Measurements from ENCODE around the gene PRRX1. TPM values are rescaled to one million over a fixed set of nuclear protein-coding genes. Genes with fewer than 3 reads are reported as not detected.
A peak's percentile ranks its signal among the peaks of the same experiment; 100 is the strongest.

PRRX1 gene
- 12.5 TPM for total RNA-seq

- DNase-seq (ENCODE audit: low spot score): no peak
Observed at GRCh38 chr1:170664093-170664827, at the start of gene PRRX1. Gene PRRX1 (plus strand): TSS chr1:170664131. CDS start chr1:170664219, 88 bp downstream.

GRCh38 chr1:170617591-170618330, 46.2 kb upstream of the PRRX1 start:
- no peak for DNase-seq (ENCODE audit: low spot score)

DNA sequence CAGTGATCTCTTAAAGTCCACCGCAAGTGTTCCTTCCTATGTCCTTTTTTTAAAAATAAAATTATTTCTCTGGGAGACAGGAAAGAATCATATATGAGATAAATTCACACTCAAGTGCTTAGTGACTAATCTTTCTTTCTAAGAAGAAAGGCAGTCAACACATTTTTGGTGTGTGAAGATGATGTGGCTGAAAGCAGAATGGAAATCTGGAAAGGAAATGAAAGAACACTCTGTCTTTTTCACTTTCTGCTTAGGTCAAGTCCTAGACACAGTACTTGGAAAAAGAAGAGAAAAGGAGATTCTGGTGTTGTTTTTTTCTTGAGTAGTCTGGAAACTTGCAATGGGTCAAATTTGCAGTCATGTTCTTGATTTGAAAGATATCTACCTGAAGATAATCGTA, 45.5 kb upstream of the PRRX1 start:
- DNase-seq (ENCODE audit: low spot score): no peak

GRCh38 chr1:170619241-170620028, 44.5 kb upstream of the PRRX1 start:
- DNase-seq (ENCODE audit: low spot score): peak; percentile 56

DNA sequence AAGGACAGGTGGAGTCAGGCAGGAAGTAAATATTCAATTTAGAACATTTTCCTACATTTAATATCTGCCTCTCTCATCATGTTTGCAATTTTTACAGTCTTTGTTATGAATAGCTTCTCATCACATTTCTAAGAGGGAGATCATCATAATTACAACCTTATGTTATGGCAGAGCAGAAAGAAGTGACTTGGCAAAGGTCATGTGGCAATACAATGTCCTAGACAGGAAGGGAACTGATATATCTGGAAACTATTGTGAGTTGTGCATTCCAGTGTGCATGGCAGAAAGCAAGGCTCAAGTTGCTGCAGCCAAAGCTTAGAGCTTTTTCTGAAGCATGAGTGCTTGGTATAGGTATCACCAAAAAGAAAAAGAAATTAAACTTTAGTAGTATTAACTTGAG, 43.8 kb upstream of the PRRX1 start:
- DNase-seq (ENCODE audit: low spot score): no peak

GRCh38 chr1:170623171-170623570, 40.8 kb upstream of the PRRX1 start:
- no peak for DNase-seq (ENCODE audit: low spot score)

- DNase-seq (ENCODE audit: low spot score): no peak
Observed at GRCh38 chr1:170624146-170624545, 39.8 kb upstream of the PRRX1 start.

GRCh38 chr1:170630977-170631376, 33.0 kb upstream of the PRRX1 start:
- no peak for DNase-seq (ENCODE audit: low spot score)

GRCh38 chr1:170634293-170634692, 29.6 kb upstream of the PRRX1 start:
- DNase-seq (ENCODE audit: low spot score): no peak

DNA sequence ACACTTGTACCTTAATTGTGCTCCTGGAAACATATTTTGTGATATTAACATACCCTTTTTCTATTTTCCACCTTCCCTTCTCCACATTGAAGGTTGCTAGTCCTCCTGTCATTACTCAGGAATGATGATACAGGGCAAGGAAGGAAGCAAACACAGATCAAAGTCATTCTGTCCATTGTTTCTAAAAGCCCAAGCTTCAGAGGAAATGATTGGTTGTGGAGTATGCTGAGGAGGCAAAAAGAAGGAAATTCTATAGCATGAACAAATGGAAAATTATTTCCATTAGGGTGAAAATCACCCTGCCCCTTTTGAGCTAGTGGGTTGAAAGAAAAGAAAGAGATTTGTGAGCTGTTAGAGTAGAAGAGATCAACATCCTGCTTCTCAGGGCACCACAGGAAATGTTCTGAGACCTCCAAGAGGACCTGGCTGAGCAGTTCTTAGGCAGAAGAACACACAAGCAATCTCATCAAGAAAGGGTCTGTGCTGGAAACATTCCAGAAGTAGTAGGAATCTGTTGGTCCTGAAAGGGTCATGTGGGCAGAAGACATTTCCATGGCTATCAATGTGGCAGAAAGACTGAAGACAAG, 29.0 kb upstream of the PRRX1 start:
- no peak for DNase-seq (ENCODE audit: low spot score)

DNA sequence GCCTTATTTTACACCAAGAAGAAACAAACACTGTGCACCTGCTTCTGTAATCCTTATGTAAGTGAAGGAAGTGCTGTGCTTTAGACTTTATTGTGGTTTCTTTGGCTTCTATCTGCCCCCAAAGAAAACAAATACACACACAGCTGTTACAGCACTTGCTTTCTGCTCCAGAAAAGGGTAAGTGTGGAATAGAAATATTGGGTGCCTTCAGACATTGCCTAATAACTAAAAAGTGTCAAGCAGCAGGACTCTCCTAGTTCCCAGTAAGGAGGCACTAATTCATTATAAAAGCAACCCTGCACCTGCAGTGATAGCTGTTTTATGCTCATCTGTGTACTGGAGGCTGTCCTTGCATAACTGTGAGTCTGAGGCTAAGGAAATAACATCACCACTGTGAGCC, 23.4 kb upstream of the PRRX1 start:
- DNase-seq (ENCODE audit: low spot score): no peak

DNA sequence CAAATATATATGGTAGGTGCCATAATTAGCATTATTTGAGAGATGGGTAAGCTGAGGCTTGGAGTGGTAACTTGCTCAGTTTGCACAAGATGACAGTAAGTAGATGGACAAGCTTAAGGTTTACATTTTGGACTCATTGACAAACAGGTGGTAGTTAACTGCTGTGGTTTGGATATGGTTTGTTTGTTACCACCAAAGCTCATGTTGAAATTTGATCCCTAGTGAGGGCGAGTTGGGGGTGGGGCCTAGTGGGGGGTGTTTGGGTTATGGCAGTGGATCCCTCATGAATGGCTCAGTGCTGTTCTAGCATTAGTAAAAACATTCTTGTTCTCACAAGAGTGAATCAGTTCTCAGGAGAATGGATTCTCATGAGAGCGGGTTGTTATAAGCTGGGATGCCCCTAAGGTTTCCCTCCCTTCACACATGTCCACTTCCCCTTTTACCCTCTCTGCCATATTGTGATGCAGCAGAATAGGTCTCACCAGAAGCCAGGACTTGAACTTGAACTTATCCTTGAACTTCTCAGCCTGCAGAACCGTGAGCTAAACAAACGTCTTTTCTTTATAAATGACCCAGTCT, 6.6 kb upstream of the PRRX1 start:
- DNase-seq (ENCODE audit: low spot score): no peak

- no peak for DNase-seq (ENCODE audit: low spot score)
Observed at GRCh38 chr1:170659399-170660035, 4.4 kb upstream of the PRRX1 start.

- no peak for DNase-seq (ENCODE audit: low spot score)
Observed at GRCh38 chr1:170660281-170660713, 3.6 kb upstream of the PRRX1 start.

DNA sequence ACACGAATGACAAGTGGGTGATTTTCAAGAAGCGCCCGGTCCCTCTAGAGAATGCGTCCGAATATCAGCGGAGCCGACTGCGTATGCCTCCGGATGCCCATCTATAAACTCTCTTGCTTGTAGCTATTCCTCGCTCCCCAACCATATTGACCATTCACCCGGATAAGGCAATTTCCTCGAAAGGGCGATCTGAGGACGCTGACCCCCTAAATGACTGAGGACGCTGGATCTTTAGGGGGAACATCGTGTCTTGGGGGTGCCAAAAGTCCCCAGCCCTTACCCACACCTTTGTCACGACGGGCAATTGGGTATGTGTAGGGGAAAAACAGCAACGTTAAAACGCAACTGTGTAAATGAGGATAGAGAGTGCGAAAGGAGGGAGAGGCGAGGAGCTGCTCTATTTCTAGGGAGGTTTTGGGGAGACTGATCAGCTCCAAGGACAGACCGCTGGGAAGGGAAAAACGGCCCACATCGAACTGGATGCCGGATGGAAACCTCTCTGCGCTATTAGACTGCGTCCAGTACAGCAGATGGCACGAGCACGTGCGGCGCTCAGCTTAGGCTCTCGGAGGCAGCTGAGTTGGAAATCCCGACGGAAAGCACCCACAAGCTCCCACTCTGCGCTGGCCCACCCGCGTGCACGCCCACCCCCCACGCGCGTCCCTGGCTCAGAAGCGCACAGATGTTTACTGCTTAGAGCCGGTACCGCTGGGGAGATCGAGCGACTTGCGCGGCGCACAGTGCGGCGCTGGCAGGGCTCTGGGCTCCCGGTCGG, 2.9 kb upstream of the PRRX1 start:
- no peak for DNase-seq (ENCODE audit: low spot score)

DNA sequence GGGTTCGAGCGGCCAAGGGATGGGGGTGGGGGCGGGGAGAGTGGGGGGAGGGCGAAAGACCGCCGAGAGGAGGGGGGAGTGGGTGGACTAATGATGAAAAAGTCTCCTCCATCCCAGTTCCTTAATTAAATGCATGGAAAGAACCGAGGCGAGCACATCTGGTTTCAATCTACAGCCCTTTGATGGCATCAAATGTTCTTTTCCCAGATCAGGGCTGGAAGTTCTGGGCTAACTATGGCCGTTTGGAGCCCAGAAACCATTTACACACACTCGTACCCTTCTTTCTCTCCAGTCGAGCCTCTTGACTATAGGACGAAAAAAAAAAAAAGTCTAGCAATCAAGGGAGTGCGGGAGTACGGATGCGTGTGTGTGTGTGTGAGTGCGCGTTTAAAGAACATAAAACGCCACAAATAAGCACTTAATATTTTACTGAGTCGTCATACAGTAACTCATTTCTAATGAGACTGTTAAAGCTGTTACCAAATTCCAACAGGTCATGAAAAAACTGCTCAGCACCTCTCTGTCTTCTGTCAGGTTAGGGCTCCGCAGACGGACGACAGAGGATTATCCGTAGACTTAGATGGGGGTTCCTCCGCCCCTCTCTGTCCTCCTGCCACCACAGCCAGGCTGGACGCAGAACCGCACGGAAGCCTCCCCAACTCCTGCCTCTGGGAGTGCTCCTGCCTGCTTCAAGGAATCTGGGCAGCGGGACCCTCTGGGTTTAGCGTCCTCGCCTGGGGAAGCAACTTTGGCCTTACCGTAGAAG, 2.1 kb upstream of the PRRX1 start:
- no peak for DNase-seq (ENCODE audit: low spot score)

GRCh38 chr1:170662561-170663403, 1.1 kb upstream of the PRRX1 start:
- DNase-seq (ENCODE audit: low spot score): no peak

DNA sequence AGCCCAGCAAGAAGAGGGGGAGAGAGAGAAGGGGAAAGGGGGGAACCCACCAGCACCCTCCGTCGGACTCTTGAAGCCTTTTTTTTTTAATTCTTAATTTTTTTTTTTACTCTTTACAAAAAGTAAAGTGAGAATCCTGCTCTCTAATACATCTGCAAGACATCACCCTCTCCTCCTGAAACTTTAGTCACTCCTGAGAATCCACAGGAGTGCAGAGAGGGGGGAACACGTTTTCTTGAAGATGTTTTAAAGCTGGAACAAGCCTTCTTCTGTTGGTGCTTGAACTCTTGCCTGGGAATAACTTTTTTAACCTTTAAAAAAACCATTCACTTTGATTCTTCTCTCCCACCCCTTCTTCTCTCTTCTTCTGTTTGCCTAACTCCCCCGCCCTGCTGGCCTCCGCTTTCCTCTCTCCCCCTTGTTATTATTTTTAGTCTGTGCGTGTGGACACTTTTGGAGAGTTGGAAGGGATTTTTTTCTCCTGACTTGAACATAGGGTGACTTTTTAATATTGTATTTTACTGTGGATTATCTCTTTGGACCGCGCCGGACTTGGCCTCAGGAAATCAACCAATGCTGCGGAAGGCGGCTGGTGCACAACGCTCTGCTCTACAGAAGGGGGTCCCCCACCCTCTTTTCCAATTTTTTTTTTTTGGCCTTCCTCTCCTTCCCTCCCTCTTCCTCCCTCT, 383 bp upstream of the PRRX1 start:
- no peak for DNase-seq (ENCODE audit: low spot score)

All from mucosa of gallbladder (tissue), 1 donor.